AG09309 (cell line): Measurements from ENCODE around the gene ENTPD3.

Source experiments
- DNase-seq: peaks from one replicate; pipeline ENCODE4 v3.0.0-alpha.2; 2010; ENCODE audit warnings: low read depth
- H3K4me3 ChIP-seq: 2 replicates; pipeline ENCODE4 v1.5.1; 2011; ENCODE audit warnings: mild to moderate bottlenecking, low read depth, low read length, moderate library complexity; ENCODE audit not compliant: control insufficient read depth
- CTCF ChIP-seq: IDR thresholded peaks from 2 replicates; pipeline ENCODE4 v1.5.1; 2011; ENCODE audit warnings: mild to moderate bottlenecking, low read depth, low read length, inconsistent platforms; ENCODE audit not compliant: insufficient read depth, control insufficient read depth; ENCODE audit errors: missing control alignments

The ENTPD3 gene

GRCh38 chr3:40381904-40382616 lies 4.9 kb upstream of the ENTPD3 start:
- TF ChIP-seq CTCF = no peak
- DNase-seq = no peak
- no peak overlapping the region for H3K4me3 ChIP-seq

GRCh38 chr3:40382617-40382979 lies 4.4 kb upstream of the ENTPD3 start:
- DNase-seq = no peak
- TF ChIP-seq CTCF = no peak
- H3K4me3 ChIP-seq = no peak overlapping the region

- DNase-seq = no peak
- H3K4me3 ChIP-seq = no peak overlapping the region
These were observed 771 bp upstream of the ENTPD3 start for GRCh38 chr3:40386213-40386612.

GRCh38 chr3:40387895-40388254 lies 891 bp downstream of the ENTPD3 start:
- H3K4me3 ChIP-seq = no peak overlapping the region
- no peak for TF ChIP-seq CTCF
- no peak for DNase-seq

More at GRCh38 chr3:40386213-40386612, 771 bp upstream of the ENTPD3 start:
- no peak for TF ChIP-seq CTCF

GRCh38 chr3:40396406-40396805 lies 9.4 kb downstream of the ENTPD3 start:
- H3K4me3 ChIP-seq = no peak overlapping the region
- DNase-seq = no peak

GRCh38 chr3:40397129-40397528 lies 10.1 kb downstream of the ENTPD3 start:
- no peak for TF ChIP-seq CTCF
- DNase-seq = no peak
- H3K4me3 ChIP-seq = no peak overlapping the region

More at GRCh38 chr3:40396406-40396805, 9.4 kb downstream of the ENTPD3 start:
- TF ChIP-seq CTCF = no peak
